HG02798 (cell line): ENCODE results near the gene TTYH2.

Experiments
- ATAC-seq: cut with Tn5 transposase; IDR thresholded peaks from one replicate; pipeline ENCODE4 v1.9.1; 2021; ENCODE audit warnings: mild to moderate bottlenecking; ENCODE audit not compliant: unreplicated experiment, poor library complexity

The TTYH2 gene

DNA sequence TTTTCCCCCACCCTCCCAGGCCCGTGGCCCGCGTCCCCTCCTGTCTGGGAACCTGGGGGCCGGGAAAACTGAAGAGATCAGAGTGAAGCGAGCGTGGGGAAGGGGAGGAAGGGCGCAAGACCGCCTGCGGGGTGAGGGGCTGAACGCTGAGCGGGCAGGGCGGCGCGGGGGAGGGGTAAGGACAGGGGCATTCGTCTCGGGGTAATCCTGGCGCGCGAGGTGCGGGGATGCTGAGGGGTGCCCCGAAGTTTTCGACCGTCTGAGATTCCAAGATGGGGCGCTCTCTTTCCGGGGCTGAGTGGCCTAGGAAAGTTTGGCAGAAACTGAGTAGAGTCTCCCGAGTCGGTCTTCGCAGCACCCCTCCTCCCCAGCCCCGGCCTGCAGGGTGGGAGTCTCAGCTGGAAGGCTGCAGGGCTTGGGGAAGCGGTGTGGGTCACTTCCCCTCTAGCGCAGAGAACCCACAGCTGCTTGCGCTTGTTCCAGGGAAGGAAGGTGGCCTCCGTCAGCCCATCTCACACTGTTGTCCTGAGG is 555 bp downstream of the TTYH2 start:
- no peak for ATAC-seq

- ATAC-seq = no peak
These were observed 1.3 kb downstream of the TTYH2 start for GRCh38 chr17:74214484-74215341.

DNA sequence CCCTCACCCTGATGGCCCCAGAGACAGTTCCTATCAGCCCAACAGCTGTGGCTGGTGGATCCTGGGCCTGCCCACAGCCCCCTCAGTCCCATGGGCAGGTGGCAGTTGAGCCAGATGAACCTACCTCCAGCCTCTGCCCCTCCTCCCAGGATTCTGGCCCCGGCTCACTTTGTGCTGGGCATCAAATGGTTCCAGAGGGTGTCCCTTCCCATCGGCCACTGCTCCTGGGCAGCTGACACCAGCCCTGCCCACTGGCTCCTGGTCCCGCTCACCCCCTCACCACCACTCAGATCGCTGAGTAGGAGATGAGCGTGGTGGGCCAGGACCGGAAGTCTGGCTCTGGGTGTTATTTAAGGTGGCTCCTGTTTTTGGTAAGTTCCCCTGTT is 2.0 kb downstream of the TTYH2 start:
- ATAC-seq = no peak

DNA sequence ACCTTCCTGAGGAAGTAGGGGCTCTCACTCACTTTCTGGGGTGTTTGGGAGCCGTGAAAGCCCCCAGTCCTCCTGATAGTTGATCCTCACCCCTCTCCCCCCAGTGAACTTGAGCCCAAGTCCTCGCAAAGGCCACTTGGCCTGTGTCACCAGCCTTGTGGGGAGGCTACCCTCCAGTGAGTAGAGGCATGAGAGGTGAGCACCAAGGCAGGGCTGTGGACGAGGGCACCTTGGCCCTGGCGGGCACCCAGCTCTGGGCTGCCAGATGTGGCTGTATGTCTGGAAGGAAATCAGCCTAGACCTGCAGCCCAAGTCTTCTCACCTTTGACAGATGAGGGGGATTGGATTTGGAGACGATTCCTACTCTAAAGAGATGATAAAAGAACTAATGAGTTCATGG is 3.1 kb downstream of the TTYH2 start:
- no peak for ATAC-seq

DNA sequence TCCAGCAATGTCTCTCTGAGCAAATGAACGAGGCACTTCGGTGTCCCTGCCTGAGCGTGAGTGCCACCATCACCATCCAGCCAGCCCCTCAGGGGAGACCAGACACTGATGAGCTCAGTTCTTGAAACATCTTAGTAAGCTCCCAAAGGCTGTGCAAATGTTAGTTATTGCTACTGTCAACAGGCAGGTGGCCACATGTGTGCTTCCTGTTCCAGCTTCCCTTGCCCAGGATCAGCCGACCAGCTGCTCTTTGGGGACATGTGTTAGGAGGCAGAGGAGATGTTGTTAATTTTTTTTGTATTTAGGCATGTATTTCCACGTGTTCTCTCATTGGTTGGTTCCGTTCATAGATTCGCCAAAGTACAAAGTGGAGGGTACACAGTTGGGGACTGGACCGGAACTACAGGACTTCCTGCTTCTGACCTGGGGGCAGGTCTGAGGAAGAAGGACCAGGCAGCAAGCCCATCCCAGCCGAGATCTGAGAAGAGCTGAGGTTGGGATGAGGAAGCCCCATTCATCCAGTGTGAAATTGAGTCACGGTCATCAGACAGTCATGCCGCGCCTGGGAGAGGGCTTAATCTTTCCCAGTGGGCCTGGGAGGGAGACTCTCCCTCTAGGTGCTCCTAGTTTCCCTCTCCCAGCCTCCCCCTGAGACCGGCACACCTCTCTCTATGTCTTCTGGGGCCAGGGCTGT is 3.8 kb downstream of the TTYH2 start:
- ATAC-seq = no peak

- no peak for ATAC-seq
These were observed 4.5 kb downstream of the TTYH2 start for GRCh38 chr17:74217888-74218287.

- no peak for ATAC-seq
These were observed 5.1 kb downstream of the TTYH2 start for GRCh38 chr17:74218436-74218835.

- no peak for ATAC-seq
These were observed 6.3 kb downstream of the TTYH2 start for GRCh38 chr17:74219576-74220133.

- ATAC-seq = no peak
These were observed 6.8 kb downstream of the TTYH2 start for GRCh38 chr17:74220219-74220618.

- ATAC-seq = no peak
These were observed 7.8 kb downstream of the TTYH2 start for GRCh38 chr17:74220946-74221818.

GRCh38 chr17:74222399-74222798 is 9.0 kb downstream of the TTYH2 start:
- no peak for ATAC-seq

DNA sequence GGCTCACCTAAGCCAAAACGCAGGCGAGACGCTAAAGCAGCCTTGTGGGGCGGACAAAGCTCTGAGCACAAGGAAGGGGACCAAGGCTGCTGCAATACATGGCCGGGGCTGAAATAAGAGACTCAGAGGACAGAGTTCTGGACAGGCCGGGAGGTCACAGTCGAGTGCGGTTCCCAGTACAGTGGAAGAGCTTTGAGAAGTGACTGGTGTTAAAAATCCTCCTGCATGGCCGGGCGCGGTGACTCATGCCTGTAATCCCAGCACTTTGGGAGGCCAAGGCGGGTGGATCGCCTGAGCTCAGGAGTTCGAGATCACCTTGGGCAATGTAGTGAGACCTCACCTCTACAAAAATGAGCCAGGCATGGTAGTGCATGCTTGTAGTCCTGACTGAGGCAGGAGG is 10.5 kb downstream of the TTYH2 start:
- ATAC-seq = no peak

DNA sequence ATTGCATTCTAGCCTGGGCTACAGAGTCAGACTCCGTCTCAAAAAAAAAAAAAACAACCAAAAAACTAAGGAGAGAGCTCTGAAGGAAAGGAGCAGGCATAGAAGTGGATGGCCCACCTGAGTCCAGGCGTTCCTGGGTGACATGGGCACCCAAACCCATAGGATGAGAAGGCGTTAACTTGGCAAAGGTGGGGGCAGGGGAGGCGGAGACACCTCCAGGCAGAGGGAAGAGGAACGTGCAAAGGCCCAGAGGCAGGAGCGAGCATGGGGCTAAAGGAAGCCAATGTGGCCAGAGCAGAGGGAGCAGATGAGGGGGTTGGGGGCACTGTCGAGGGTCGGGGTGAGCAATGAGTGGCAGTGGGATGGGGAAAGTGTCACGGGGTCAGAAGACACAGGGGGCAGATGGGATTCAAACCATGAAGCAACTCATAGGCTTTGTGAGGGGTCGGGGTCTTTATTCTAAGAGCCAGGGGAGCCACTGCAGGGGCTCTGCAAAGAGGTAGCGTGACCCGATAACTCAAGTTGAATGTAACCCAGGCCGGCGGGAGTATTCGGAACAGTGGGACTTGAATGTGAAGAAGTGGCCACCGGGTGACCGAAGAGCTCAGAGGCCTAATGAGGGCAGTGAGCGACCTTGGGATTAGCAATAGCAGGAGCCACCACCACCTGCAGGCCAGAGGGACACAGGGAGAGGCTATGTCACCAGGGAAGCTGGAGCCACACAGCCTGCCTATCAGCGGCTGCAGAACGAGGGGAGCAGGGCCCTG is 11.8 kb downstream of the TTYH2 start:
- no peak for ATAC-seq

- ATAC-seq = no peak
These were observed 12.9 kb downstream of the TTYH2 start for GRCh38 chr17:74226252-74226651.

- no peak for ATAC-seq
These were observed 14.1 kb downstream of the TTYH2 start for GRCh38 chr17:74227271-74228080.

- ATAC-seq = no peak
These were observed 15.1 kb downstream of the TTYH2 start for GRCh38 chr17:74228306-74228978.

GRCh38 chr17:74230896-74231295 is 17.5 kb downstream of the TTYH2 start:
- no peak for ATAC-seq
